DMS53 treated with DMSO at 0.1 percent for 48 hours (cell line): ENCODE data around the gene CCDC170.
"Not testable (repeated sequence)": the region's sequence is repeated elsewhere in the genome, so short reads cannot be mapped to it uniquely, and the experiment has no call there.

Source experiments
- DNase-seq: peaks from one replicate; lab custom pipeline; 2025; ENCODE audit not compliant: unreplicated experiment; lab: John Stamatoyannopoulos, UW

Gene CCDC170

DNA sequence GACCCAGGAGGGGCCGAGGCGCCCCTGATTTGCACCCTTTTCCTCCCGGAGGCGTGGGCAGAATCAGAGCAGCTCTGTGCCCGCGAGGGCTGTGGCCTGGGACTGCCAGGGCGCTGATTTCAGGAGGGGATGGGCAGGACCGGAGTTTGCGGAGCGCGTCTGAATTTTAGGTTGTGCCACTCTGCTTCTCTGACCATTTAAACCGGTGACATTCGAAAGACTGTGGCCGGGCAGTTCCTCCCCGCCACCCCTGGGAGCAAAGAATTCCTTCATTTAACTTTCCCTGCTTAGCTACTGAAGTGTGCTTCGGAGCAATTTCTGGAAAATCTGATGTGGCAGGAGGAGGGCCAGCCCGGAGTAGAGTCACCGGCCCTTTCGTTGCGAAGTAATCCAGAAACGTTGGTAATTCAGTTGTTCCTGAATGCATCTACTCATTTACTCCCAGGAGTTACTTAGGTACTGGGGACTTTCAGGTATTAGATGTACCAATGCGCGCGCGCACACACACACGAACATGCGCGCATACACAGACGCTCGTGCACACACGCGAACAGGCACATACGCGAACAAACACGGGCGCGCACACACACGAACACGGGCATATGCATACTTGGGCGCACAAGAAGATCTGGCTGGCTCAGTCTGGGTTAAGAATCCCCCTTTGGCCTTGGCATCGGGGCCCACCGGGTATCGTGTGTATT lies 568 bp downstream of the CCDC170 start:
- peak; percentile 30 for DNase-seq

DNA sequence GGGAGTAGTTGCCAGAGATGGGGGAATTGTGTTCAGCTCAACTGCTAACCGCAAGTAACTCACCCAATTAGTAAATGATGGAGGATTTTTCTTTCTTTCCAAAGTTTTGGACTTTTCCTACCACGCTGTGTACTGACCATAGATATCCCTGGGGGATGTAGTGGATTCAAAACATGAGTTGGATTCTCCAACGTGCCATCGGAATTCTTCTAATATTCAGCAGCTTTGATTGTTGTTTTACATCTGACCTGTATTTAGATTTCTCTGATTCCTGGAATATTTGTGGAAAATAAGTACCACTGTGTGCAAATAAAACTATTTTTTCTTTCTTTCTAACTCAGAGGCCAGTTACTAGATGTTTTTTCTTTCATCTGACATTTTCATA lies 1.1 kb downstream of the CCDC170 start:
- DNase-seq = no peak

DNA sequence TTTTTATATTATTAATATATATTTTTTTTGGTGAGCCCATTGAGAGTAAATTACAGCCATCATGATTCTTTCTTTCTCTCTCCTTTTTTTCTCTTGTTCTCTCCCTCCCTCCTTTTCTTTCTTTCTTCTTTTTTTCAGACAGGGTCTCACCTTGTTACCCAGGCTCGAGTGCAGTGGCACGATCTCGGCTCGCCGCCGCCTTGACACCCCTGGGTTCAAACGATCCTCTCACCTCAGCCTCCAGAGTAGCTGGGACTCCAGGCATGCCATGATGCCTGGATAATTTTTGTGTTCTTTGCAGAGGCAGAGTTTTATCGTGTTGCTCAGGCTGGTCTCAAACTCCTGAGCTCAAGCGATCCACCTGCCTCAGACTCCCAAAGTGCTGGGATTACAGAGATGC lies 1.6 kb downstream of the CCDC170 start:
- DNase-seq = no peak

DNA sequence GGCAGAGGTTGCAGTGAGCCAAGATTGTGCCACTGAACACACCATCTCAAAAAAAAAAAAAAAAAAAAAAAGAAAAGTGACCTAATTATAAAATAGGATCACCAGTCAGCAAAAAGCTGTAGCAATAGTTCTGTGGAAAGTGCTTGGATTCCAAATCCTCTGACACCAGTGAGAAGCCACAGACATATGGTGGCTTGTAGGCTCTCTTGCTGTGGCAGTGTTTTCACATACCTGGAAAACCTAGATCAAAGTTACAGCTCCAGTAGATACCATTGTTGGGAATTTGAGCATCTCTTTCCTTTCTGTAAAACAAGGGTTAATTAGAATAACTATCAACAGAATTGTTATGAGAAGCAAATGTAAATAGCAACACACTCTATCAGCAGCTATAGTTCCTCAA lies 4.1 kb downstream of the CCDC170 start:
- DNase-seq = no peak

DNA sequence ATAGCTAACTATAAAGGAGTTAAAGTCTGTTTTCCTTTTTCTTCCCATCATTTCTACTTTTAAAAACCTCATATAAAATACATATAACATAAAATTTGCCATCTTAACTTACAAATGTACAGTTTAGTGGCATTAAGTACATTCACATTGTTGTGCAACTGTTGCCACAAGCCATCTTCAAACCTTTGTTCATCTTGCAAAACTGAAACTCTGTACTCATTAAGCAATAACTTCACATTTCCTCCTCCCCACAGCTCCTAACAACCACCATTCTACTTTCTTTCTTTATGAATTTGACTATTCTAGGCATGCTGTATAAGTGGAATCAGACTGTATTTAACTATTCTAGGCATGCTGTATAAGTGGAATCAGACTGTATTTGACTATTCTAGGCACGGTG lies 4.5 kb downstream of the CCDC170 start:
- no peak for DNase-seq

DNA sequence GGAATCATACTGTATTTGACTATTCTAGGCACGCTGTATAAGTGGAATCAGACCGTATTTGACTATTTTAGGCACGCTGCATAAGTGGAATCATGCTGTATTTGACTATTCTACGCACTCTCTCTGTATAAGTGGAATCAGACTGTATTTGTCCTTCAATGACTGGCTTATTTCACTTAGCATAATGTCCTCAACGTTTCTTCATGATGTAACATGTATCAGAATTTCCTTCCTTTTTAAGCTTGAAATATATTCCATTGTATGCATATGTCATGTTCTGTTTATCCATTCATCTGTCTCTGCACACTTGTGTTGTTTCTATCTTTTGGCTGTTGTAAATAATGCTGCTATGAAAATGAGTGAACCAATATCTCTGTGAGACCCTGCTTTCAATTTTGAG lies 5.7 kb downstream of the CCDC170 start:
- DNase-seq = no peak

DNA sequence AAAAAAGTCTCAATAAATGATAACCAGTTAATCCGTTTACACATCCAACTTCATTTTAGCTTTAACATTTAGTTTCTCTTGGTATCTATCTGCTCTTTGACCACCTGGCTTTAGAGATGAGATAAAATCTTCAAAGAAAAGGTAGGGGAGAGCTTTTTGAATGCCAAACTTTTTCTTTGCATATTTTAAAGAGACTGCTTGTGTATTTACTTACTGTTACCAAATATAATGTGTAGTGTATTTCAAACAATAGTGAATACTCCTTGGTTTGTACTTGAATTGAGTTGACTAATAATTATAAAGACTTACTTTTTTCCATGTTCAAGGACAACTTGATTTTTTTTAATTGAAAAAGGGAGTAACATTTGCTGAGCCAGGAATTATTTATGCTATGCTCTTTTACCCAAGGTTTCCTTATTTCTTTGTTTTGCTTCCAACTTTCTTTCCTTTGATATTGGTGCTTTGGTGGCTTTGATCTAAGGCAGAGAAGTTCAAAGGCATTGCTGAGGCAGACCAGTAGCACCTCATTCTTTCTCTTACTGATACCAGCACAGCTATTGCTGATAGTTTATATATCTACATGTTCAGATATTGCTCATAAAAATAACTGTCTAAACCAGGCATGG lies 7.8 kb downstream of the CCDC170 start:
- no peak for DNase-seq

DNA sequence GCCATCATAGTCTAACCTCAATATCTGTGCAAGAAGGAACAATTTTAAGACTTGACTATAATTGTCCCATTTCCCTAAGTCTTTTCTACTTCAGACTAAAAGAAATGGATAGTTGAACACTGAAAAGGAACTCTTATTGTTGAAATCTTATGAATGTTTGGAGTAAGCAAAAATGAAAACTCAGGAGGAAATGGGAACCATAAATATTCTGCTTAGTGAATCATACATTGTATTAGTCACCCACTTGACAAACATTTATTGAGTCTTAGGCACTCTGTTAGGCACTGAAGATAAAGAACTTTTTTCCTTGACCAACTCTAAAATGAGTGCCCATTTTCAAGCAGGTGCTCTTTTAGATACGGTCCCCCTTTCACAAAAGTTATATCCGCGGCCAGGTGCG lies 8.7 kb downstream of the CCDC170 start:
- no peak for DNase-seq

DNA sequence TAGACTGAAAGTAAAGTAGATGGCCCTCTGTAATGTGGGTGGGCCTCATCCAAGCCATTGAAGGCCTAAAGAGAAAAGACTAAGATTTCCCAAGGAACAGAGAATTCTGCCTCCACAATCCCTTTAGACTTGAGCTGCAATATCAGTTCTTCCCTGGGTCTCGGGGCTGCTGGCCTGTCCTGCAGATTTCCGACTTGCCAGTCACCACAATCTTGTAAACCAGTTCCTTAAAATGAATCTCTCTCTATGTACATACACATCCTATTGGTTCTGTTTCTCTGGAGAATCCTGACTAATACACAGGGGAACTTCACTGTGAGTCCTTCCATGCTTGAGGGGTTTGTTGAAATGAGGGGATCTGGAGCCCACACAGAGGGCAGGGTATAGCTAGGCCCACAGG lies 12.9 kb downstream of the CCDC170 start:
- DNase-seq = no peak

DNA sequence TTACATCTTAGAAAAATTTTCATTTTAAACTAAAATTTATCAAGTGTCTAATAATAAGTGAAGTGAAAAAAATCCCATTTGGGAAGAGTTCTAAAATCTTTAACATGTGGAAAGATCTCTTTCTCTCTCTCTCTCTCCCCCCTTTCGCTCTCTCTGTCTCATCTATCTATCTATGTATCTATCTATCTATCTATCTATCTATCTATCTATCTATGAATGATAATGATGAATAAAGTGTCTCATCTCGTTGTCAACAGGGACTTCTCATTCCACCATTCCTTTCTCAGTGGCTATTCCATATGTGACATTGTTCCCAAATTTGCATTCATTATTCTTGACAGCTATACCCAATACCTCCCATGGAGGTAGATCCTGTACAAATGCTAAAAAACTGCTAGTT lies 15.2 kb downstream of the CCDC170 start:
- no peak for DNase-seq

DNA sequence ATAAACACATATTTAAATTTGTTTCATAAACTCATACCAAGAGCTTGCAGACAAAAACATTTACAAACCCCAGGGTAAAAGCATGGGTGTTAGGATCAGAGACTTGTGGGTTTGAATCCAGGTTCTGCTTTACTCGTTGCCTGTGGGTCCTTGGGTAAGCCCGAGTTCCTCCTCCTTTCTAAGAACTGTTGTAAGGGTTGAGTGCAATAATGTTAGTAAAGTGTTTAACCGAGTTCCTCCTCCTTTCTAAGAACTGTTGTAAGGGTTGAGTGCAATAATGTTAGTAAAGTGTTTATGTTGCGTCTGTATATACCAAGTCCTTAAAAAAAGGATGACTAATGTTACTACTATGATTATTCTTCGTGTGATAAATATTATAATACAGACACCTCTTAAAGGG lies 18.7 kb downstream of the CCDC170 start:
- DNase-seq = no peak

DNA sequence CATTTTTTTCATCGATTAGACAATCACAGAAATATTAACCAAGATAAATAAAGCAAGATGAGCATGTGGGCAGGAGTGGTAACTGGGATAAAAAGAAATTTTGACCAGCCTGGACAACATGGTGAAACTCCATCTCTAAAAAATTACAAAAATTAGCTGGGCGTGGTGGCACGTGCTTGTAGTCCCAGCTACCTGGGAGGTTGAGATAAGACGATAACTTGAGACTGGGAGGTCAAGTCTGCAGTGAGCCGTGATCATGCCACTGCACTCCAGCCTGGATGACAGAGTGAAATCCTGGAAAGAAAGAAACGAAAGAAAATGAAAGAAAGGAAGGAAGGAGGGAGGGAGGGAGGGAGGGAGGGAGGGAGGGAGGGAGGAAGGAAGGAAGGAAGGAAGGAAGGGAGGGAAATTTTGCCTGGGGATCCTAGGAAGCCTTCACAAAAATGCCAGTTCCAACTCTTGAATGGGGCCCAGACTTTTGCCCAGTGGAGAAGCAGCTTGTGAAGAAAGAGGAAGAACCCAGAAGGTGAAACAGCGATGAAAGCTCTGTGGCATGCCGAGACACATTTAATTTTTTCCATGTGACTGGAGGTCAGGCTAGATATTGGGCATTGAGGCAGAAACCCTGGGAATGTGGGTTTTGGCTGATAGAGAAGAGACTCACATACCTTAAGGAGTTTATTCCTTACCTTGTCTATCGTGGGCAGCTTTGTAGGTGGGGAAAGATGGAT lies 20.3 kb downstream of the CCDC170 start:
- no peak for DNase-seq

DNA sequence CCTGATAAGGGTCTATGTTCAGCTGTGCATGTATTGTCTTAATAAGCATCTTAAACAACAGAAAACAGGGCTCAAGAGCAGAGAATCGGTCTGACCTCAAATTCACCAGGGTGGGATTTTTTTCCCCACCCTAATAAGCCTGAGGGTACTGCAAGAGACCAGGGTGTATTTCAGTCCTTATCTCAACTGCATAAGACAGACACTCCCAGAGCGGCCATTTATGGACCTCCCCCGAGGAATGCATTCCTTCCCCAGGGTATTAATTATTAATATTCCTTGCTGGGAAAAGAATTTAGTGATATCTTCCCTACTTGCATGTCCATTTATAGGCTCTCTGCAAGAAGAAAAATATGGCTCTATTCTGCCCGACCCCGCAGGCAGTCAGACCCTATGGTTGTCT lies 25.2 kb downstream of the CCDC170 start:
- not testable (repeated sequence) for DNase-seq

DNA sequence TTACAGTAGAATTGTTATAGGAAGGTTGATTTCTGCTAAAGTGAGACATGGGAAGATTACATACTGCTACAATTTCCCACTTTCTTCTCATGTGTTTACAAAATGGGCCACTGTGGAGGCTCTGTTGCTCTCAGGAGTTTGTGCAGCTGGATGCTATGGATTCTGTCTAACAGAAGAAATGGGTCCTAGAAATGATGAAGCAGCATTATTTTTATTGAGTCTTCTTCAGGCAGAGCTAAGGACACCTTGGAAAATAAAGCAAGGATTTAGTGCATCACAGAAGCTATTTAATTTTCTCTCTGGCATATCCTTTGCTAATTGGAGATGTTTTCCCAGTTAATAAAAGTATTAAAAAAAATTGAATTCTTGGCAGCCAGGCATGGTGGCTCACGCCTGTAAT lies 29.2 kb downstream of the CCDC170 start:
- DNase-seq = no peak

DNA sequence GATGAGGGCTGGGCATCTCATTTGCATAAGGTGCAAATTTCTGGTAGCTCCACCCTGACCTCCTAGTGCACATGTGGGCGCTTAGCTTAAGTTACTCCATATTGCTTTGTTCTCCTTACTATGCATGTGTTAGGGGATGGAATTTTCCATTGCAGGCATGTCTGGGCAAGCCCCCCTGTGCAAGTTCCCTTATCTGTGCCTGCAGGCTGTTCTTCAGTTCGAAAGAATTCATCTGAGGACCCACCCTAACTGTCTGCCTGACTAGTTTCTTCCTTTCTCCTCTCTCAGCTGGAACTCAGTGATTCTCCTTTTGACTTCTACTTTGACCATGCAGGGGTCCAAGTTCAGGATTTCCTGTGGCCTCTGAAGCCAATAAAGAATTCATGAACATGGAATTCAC lies 30.2 kb downstream of the CCDC170 start:
- DNase-seq = no peak

DNA sequence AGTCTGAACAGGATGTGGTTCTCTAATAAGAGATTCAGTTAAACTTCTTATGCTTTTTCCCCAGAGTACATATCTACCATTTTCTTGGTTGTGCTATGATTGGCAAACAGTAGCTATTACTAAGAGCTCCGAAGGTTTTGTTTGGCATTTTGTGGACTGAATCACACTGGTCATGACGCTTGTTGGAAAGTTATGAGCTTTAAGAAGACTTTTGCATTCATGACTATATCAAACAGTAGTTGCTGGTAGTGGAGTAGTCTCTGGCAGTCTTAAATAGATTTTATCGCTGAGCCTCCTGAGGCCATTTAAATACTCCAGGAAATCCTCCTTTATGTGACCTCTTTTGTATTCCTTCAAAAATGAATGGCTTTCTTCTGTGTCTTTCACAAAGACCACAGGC lies 40.8 kb downstream of the CCDC170 start:
- no peak for DNase-seq

DNA sequence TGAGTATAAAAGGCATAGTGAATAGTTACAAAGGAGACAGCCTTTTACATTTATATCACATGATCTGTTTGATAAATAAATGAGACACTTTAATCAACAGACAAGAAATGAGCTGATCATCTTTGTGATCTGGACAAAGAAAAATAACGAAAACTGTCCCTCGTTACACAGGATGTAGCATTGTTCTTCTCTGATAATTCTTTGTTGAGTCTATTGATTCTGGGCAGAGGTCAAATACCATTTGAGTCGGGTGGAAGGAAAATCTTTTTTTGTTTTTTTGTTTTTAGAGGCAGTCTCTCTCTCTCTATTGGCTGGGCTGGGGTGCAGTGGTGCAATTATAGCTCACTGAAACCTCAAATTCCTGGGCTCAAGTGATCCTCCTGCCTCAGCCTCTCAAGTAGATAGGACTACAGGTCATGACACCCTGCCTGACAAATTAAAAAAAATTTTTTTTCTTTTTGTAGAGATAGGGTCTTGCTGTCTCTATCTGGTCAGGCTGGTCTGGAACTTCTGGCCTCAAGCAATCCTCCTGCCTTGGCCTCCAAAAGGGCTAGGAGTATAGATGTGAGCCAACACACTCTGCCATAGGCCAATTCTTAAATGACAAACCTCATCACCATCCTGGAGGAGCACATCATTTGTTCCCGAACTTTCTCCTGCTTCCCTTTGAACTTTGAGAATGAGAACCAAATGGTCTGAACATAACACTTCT lies 41.8 kb downstream of the CCDC170 start:
- no peak for DNase-seq

DNA sequence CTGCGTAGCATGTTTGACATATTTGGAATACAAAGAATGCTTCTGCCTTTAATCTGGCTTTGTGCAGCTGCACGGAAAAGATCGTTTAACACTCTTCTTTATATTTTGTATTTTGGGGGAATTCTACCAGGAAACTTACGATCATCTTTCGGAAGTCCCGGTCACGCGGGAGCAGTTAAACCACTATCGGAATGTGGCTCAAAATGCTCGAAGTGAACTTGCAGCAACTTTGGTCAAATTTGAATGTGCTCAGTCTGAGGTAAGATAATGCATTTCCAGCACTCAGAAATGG lies 42.3 kb downstream of the CCDC170 start:
- DNase-seq = no peak

DNA sequence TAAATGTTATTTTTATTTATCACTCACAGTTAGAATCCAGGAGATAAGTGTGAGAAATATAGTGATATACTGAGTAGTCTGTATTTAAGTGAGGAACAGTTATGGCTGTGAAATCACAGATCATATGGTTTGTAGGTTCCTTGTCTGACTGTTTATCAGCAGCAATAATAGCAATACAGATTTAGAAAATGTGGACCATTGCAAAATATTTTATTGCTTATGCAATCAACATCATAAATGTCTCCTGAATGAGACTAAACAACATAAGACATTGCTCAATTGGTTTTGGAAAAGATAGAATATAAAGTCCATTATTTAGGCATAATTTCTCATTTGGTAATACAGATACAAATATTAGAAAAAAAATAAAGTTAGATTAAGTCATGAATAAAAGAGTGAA lies 43.7 kb downstream of the CCDC170 start:
- no peak for DNase-seq

DNA sequence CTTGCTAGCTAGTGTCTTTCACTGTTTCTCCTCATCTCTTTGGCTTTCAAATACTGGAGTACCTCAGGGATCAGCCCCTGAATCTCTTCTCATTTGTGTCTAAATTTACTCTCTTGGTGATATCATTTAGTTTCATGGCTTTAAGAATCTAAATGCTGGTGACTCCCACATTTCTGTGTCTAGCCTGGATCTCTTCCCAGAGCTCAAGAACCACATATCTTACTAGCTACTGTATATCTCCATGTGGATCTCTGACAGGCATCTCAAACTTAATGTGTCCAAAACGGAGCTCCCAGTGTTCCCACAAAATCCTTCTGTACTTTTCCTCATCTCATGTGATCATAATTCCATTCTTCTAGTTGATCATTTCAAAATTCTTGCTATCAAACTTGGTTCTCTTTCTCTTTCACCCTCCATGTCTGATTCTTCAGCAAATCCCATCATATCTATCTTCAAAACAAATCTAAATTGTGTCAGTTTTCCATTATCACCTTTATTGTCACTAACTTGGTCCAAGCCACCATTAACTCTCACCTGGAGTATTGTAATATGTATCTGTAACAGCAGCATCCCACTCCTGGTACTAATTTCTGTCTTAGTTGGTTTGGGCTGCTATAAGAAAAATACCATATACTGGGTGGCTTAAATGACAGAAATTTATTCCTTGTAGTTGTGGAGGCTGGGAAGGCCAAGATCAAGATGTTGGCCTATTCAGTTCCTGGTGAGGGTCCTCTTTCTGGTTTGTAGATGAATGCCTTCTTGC lies 45.9 kb downstream of the CCDC170 start:
- DNase-seq = no peak

DNA sequence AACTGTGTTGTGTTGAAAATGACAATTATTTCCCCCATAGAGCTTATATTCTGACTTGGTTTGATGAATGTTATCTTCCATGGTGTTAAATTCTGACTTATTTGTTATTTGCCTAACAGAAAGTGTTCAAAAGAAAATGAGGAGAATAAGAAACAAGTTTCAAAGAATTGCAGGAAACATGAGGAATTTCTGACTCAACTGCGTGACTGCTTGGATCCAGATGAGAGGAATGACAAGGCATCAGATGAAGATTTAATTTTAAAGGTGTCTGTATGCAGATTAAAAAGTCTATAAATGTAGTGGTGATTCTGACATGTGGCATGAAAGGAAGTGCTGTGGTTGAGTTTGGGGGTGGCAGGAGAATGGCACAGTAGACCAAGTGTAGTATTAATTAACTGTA lies 50.6 kb downstream of the CCDC170 start:
- DNase-seq = no peak
